Subcutaneous abdominal adipose tissue (tissue), 5 donors: ENCODE results near the gene ALCAM.

Source experiments
- H3K27ac ChIP-seq: one replicate; pipeline ENCODE4 v1.7.0; 2013; ENCODE audit warnings: low read depth, mild to moderate bottlenecking, inconsistent platforms, low read length, moderate library complexity
- H3K27me3 ChIP-seq, 5 donors: one replicate each; pipeline ENCODE4 v1.7.0; 2013; ENCODE audit warnings: low read length in 5 of 5, inconsistent platforms in 1 of 5; ENCODE audit not compliant: control insufficient read depth in 5 of 5, insufficient read depth in 4 of 5
- H3K36me3 ChIP-seq, 5 donors: one replicate each; pipeline ENCODE4 v1.7.0; 2013; ENCODE audit warnings: low read length in 5 of 5; ENCODE audit not compliant: control insufficient read depth in 5 of 5, insufficient read depth in 5 of 5
- H3K4me1 ChIP-seq, 5 donors: one replicate each; pipeline ENCODE4 v1.7.0; 2013; ENCODE audit warnings: low read length in 5 of 5, mild to moderate bottlenecking in 3 of 5, moderate library complexity in 1 of 5; ENCODE audit not compliant: control insufficient read depth in 5 of 5, insufficient read depth in 5 of 5
- H3K4me3 ChIP-seq, 5 donors: one replicate each; pipeline ENCODE4 v1.7.0; 2013; ENCODE audit warnings: low read length in 5 of 5, low read depth in 1 of 5
- H3K9ac ChIP-seq, 5 donors: one replicate each; pipeline ENCODE4 v1.7.0; 2013; ENCODE audit warnings: low read length in 5 of 5, mild to moderate bottlenecking in 4 of 5, moderate library complexity in 3 of 5
- H3K9me3 ChIP-seq, 5 donors: one replicate each; pipeline ENCODE4 v1.7.0; 2013; ENCODE audit warnings: low read length in 5 of 5; ENCODE audit not compliant: control insufficient read depth in 5 of 5
- donor health status: healthy.
- donor health status: healthy.
- donor health status: healthy.
- donor health status: healthy.
- donor health status: healthy.

ALCAM gene

DNA sequence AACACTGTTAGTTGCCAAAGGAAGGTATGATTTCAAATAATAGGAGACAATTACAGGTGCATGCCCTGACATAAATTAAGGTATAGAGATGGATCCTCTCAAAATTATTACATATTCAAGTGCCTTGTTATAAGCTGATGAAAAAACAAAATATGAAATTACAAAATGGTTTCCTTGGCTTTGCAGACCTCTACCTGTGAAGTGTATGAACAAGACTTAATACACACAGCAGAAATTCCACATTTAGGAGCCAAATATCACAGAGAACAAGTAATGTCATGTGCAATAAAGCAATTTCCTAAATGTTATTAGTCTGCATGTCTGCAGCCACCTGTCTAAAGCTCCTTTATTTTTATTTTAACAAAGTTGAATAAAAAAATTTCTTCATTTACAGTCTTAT is 151.5 kb downstream of the ALCAM start:
- Histone ChIP-seq H3K27me3 (no peaks in the 10 kb centered on the region), H3K9me3 (no peaks in the 10 kb centered on the region)

GRCh38 chr3:105518806-105519418 is 152.2 kb downstream of the ALCAM start:
- no peaks in the 10 kb centered on the region for H3K9me3 ChIP-seq
- H3K9ac ChIP-seq: no peak overlapping the region
- H3K27me3 ChIP-seq: no peaks in the 10 kb centered on the region
- no peak overlapping the region for H3K27ac ChIP-seq
- no peaks in the 10 kb centered on the region for H3K36me3 ChIP-seq
- H3K4me1 ChIP-seq: peaks cover 0 to 5% (median 0%) of the 10 kb centered on the region in 5 donors
- H3K4me3 ChIP-seq: no peak overlapping the region

More for the DNA sequence above, 151.5 kb downstream of the ALCAM start:
- Histone ChIP-seq H3K27ac (no peak overlapping the region), H3K4me1 (peaks cover 0 to 5% (median 0%) of the 10 kb centered on the region in 5 donors), H3K9ac (no peak overlapping the region), H3K4me3 (no peak overlapping the region), H3K36me3 (no peaks in the 10 kb centered on the region)

- Histone ChIP-seq H3K9me3 (no peaks in the 10 kb centered on the region), H3K27me3 (no peaks in the 10 kb centered on the region), H3K9ac (no peak overlapping the region), H3K27ac (no peak overlapping the region), H3K36me3 (no peaks in the 10 kb centered on the region), H3K4me1 (peaks cover 0 to 5% (median 0%) of the 10 kb centered on the region in 5 donors), H3K4me3 (no peak overlapping the region)
Measured at GRCh38 chr3:105521770-105522169, 155.1 kb downstream of the ALCAM start.

DNA sequence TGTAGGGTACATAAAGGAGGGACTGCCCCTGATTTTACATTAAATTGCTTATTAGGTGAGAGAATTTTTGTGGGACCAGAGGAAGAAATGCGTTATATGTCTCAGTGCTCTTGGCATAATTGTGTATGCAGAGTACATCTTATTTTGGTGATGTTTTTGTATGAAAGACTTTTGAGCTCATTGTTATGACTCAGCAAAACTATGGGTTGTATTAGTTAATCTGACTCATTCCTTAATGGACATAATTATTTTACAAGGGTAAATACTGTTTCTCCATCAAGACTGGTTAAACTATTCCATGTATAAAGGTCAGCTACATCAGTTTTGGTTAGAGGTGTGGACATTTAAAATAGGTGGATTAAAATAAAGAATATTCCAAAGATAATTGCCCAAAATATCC is 156.8 kb downstream of the ALCAM start:
- H3K4me3 ChIP-seq: no peak overlapping the region
- no peaks in the 10 kb centered on the region for H3K36me3 ChIP-seq
- no peaks in the 10 kb centered on the region for H3K4me1 ChIP-seq
- no peak overlapping the region for H3K27ac ChIP-seq
- no peaks in the 10 kb centered on the region for H3K9me3 ChIP-seq
- no peak overlapping the region for H3K9ac ChIP-seq
- no peaks in the 10 kb centered on the region for H3K27me3 ChIP-seq

DNA sequence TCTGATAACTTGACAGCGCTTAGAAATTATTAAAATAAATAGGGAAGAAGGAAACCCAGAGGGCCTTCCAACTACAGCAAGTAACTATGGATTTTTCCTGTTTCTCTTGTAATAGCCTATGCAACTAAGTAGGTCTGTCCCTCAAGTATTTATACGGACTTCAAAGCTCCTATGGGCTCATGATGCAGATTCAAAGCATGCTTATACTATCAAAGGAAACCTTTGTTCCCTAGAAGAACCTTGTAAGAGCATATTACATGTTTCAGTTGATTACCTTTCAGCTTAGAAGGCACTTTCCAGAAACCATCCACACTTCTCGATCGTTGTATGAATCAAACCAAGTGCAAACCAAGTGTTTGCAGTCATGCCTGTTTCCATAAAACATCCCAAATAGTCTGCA is 158.8 kb downstream of the ALCAM start:
- H3K4me3 ChIP-seq: no peak overlapping the region
- no peak overlapping the region for H3K27ac ChIP-seq
- no peaks in the 10 kb centered on the region for H3K27me3 ChIP-seq
- no peak overlapping the region for H3K9ac ChIP-seq
- no peaks in the 10 kb centered on the region for H3K9me3 ChIP-seq
- H3K36me3 ChIP-seq: no peaks in the 10 kb centered on the region
- no peaks in the 10 kb centered on the region for H3K4me1 ChIP-seq

DNA sequence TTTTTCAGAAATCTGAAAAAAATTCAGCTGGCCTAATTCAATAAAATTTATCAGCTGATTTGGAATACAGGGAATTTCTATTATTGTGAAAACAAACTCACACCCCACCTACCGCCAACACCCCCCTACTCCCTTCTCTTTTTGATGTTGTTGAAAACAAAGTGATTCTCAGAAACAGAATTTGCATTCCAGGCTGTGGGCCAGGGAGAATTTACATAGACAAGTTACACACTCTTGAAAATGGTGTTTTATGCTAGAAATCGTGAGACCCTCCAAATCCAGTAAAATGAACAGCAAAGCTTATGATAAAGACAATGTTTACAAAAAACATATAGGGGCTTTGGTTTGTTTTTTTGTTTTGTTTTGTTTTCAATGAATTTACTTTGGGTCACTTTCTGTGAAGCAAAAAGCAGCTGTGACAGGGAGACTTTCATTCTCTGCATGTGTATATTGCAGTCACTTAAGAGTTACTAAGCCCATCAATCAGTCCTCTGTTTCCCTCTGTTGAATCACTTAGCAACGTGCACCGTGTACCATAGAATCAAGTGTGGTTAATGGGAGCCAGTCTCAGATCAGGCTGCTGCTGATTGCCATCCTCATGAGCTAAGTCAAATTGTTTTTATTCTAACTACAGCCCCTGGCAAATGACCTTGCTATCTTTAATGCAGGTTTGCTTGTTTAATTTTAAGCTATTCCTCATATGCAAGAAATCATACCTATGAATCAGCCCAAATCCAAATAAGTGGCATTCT is 159.8 kb downstream of the ALCAM start:
- Histone ChIP-seq H3K4me1 (no peaks in the 10 kb centered on the region), H3K9me3 (no peaks in the 10 kb centered on the region), H3K4me3 (no peak overlapping the region), H3K9ac (no peak overlapping the region), H3K27ac (no peak overlapping the region), H3K36me3 (no peaks in the 10 kb centered on the region), H3K27me3 (no peaks in the 10 kb centered on the region)

- H3K9me3 ChIP-seq: no peaks in the 10 kb centered on the region
- H3K9ac ChIP-seq: no peak overlapping the region
- no peaks in the 10 kb centered on the region for H3K27me3 ChIP-seq
- no peak overlapping the region for H3K27ac ChIP-seq
- H3K36me3 ChIP-seq: no peaks in the 10 kb centered on the region
- H3K4me3 ChIP-seq: no peak overlapping the region
- no peaks in the 10 kb centered on the region for H3K4me1 ChIP-seq
Measured at GRCh38 chr3:105527535-105527934, 160.8 kb downstream of the ALCAM start.

GRCh38 chr3:105527949-105528348 is 161.2 kb downstream of the ALCAM start:
- Histone ChIP-seq H3K27me3 (no peaks in the 10 kb centered on the region), H3K27ac (no peak overlapping the region)

GRCh38 chr3:105528955-105529354 is 162.2 kb downstream of the ALCAM start:
- no peaks in the 10 kb centered on the region for H3K4me1 ChIP-seq
- no peak overlapping the region for H3K4me3 ChIP-seq
- H3K9ac ChIP-seq: no peak overlapping the region
- no peak overlapping the region for H3K27ac ChIP-seq
- H3K36me3 ChIP-seq: no peaks in the 10 kb centered on the region
- H3K27me3 ChIP-seq: no peaks in the 10 kb centered on the region
- no peaks in the 10 kb centered on the region for H3K9me3 ChIP-seq

More at GRCh38 chr3:105527949-105528348, 161.2 kb downstream of the ALCAM start:
- H3K4me3 ChIP-seq: no peak overlapping the region
- no peaks in the 10 kb centered on the region for H3K4me1 ChIP-seq
- no peaks in the 10 kb centered on the region for H3K9me3 ChIP-seq
- H3K9ac ChIP-seq: no peak overlapping the region
- no peaks in the 10 kb centered on the region for H3K36me3 ChIP-seq

DNA sequence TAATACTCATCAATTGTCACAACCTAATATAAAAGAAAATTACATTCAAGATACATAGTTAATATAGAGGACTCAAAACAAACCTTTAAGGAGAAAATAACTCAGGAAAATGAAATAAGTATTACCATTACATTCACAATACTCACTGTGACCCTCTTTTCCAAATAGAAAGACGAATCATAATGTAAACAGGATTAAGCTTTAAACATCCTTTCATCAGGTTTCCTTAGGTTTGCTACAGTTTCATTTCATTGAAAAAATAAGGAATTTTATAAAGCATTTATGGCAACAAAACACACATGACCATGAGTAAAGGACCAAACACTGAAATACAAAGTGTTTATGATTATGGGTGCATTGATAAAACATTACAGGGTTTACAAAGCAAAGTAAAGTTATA is 162.7 kb downstream of the ALCAM start:
- H3K27me3 ChIP-seq: no peaks in the 10 kb centered on the region
- H3K4me1 ChIP-seq: no peaks in the 10 kb centered on the region
- no peak overlapping the region for H3K4me3 ChIP-seq
- H3K9me3 ChIP-seq: no peaks in the 10 kb centered on the region
- H3K27ac ChIP-seq: no peak overlapping the region
- no peak overlapping the region for H3K9ac ChIP-seq
- no peaks in the 10 kb centered on the region for H3K36me3 ChIP-seq
